ENCODE measurements around the gene ZNHIT2.

- TF ChIP-seq, protein P1, sequence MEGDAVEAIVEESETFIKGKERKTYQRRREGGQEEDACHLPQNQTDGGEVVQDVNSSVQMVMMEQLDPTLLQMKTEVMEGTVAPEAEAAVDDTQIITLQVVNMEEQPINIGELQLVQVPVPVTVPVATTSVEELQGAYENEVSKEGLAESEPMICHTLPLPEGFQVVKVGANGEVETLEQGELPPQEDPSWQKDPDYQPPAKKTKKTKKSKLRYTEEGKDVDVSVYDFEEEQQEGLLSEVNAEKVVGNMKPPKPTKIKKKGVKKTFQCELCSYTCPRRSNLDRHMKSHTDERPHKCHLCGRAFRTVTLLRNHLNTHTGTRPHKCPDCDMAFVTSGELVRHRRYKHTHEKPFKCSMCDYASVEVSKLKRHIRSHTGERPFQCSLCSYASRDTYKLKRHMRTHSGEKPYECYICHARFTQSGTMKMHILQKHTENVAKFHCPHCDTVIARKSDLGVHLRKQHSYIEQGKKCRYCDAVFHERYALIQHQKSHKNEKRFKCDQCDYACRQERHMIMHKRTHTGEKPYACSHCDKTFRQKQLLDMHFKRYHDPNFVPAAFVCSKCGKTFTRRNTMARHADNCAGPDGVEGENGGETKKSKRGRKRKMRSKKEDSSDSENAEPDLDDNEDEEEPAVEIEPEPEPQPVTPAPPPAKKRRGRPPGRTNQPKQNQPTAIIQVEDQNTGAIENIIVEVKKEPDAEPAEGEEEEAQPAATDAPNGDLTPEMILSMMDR (IDR thresholded peaks at IDR 0.05 in 4 of 5, conservative IDR thresholded peaks at IDR 0.05 in 1 of 5), result no peak
- TF ChIP-seq POLR2A (IDR thresholded peaks at IDR 0.05), result no peak
Measured at GRCh38 chr11:65113839-65114238, 3.7 kb downstream of the ZNHIT2 start.

All from gastrocnemius medialis (tissue), 4 donors.